ENCODE measurements around the gene GNAQ.

- TF ChIP-seq, protein P1, sequence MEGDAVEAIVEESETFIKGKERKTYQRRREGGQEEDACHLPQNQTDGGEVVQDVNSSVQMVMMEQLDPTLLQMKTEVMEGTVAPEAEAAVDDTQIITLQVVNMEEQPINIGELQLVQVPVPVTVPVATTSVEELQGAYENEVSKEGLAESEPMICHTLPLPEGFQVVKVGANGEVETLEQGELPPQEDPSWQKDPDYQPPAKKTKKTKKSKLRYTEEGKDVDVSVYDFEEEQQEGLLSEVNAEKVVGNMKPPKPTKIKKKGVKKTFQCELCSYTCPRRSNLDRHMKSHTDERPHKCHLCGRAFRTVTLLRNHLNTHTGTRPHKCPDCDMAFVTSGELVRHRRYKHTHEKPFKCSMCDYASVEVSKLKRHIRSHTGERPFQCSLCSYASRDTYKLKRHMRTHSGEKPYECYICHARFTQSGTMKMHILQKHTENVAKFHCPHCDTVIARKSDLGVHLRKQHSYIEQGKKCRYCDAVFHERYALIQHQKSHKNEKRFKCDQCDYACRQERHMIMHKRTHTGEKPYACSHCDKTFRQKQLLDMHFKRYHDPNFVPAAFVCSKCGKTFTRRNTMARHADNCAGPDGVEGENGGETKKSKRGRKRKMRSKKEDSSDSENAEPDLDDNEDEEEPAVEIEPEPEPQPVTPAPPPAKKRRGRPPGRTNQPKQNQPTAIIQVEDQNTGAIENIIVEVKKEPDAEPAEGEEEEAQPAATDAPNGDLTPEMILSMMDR (IDR thresholded peaks at IDR 0.05; ENCODE audit: low read depth, low read length), result no peak
- no peak for TF ChIP-seq POLR2A (IDR thresholded peaks at IDR 0.05; ENCODE audit: extremely low read depth, insufficient read length)
Observed at GRCh38 chr9:77987880-77988525, 43.6 kb downstream of the GNAQ start.
